ENCODE measurements around the gene GATA1.
"Not testable (repeated sequence)": the region's sequence is repeated elsewhere in the genome, so short reads cannot be mapped to it uniquely, and the experiment has no call there.

Gene GATA1

GRCh38 chrX:48814722-48815121 is 28.3 kb downstream of the GATA1 start:
- no peak for DNase-seq (ENCODE audit: low read depth in 2 of 2)

GRCh38 chrX:48815266-48815665 is 28.9 kb downstream of the GATA1 start:
- no peak for DNase-seq (ENCODE audit: low read depth in 2 of 2)

GRCh38 chrX:48816014-48816810 is 29.8 kb downstream of the GATA1 start:
- DNase-seq (ENCODE audit: low read depth in 2 of 2) = no peak

- DNase-seq (ENCODE audit: low read depth in 2 of 2) = no peak
Measured at GRCh38 chrX:48818098-48818497, 31.7 kb downstream of the GATA1 start.

- DNase-seq (ENCODE audit: low read depth in 2 of 2) = no peak
Measured at GRCh38 chrX:48818866-48819265, 32.5 kb downstream of the GATA1 start.

GRCh38 chrX:48819394-48819793 is 33.0 kb downstream of the GATA1 start:
- DNase-seq (ENCODE audit: low read depth in 2 of 2) = not testable (repeated sequence)

- no peak for DNase-seq (ENCODE audit: low read depth in 2 of 2)
Measured at GRCh38 chrX:48823053-48823452, 36.7 kb downstream of the GATA1 start.

- DNase-seq (ENCODE audit: low read depth in 2 of 2) = no peak
Measured at GRCh38 chrX:48824066-48824465, 37.7 kb downstream of the GATA1 start.

- no peak for DNase-seq (ENCODE audit: low read depth in 2 of 2)
Measured at GRCh38 chrX:48826135-48826875, 39.9 kb downstream of the GATA1 start, which contains the start of gene ERAS. Gene ERAS, plus strand, starts transcription at chrX:48826513. Its CDS starts 2,611 bp downstream, at chrX:48829124.

- DNase-seq (ENCODE audit: low read depth in 2 of 2) = no peak
Measured at GRCh38 chrX:48826876-48827653, 40.7 kb downstream of the GATA1 start.

GRCh38 chrX:48827654-48827968 is 41.2 kb downstream of the GATA1 start:
- DNase-seq (ENCODE audit: low read depth in 2 of 2) = no peak

- DNase-seq (ENCODE audit: low read depth in 2 of 2) = no peak
Measured at GRCh38 chrX:48829016-48829735, 42.8 kb downstream of the GATA1 start.

- DNase-seq (ENCODE audit: low read depth in 2 of 2) = no peak
Measured at GRCh38 chrX:48831136-48831908, 44.9 kb downstream of the GATA1 start.

GRCh38 chrX:48831909-48832291 is 45.5 kb downstream of the GATA1 start:
- no peak for DNase-seq (ENCODE audit: low read depth in 2 of 2)

- DNase-seq (ENCODE audit: low read depth in 2 of 2) = no peak
Measured at GRCh38 chrX:48833542-48834138, 47.2 kb downstream of the GATA1 start.

- DNase-seq (ENCODE audit: low read depth in 2 of 2) = no peak
Measured at GRCh38 chrX:48834383-48834709, 48.0 kb downstream of the GATA1 start.

GRCh38 chrX:48835524-48836329 is 49.3 kb downstream of the GATA1 start, which contains the start of gene PCSK1N:
Gene PCSK1N, minus strand, starts transcription at chrX:48835610. Its CDS starts 78 bp downstream, at chrX:48835532.
- no peak for DNase-seq (ENCODE audit: low read depth in 2 of 2)

- no peak for DNase-seq (ENCODE audit: low read depth in 2 of 2)
Measured at GRCh38 chrX:48839686-48840085, 53.3 kb downstream of the GATA1 start.

All from fibroblast of skin of left quadriceps (primary cell).